NCI-H2171 (cell line): ENCODE data around the gene EME2.

Source experiments
- DNase-seq: peaks from one replicate; lab custom pipeline; 2025; lab: John Stamatoyannopoulos, UW

The EME2 gene

DNA sequence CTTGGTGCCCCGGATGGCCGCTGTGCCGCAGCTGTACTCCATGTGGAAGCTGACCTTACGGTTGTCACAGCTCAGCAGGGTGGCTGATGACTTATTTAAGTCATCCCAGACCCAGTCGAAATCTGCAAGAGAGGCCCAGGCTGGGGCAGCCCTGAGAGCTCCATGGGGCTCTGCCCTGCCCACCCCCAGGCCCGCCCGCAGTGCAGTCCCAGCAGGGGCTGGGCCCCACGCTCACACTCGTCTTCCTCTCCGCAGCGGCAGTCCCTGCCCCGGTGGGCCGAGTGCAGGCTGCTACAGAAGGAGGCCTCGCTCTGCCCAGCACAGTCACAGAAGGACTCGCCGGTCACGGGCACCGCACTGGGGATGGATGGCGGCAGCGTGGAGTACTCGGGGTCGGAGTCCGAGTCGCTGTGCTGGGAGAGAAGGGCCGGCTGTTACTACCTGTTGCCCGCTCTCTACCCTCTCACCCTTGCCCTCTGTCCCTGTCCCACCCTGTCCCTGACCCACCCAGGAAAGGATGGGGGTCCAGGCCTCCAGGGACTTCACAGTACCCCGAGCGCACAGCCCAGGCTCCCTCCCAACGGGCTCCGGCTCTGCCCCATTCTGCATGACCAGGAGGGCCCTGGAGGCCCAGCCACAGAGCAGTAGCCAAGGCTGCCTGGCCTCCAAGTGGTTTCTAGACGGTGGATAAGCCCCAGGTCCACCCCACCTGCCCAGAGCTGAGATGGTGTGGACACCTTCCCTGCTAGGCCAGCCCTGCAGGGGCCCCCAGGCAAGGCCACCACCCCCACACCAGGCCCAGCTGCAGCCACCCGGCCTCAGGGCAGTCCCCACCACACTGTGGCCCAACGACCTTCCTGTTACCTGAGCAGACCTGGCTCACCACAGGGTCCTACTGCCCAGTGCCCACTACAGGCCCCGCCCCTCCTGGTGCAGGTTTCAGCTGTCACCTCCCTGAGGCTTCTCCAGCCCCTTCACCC is 5.9 kb downstream of the EME2 start:
- DNase-seq = no peak

DNA sequence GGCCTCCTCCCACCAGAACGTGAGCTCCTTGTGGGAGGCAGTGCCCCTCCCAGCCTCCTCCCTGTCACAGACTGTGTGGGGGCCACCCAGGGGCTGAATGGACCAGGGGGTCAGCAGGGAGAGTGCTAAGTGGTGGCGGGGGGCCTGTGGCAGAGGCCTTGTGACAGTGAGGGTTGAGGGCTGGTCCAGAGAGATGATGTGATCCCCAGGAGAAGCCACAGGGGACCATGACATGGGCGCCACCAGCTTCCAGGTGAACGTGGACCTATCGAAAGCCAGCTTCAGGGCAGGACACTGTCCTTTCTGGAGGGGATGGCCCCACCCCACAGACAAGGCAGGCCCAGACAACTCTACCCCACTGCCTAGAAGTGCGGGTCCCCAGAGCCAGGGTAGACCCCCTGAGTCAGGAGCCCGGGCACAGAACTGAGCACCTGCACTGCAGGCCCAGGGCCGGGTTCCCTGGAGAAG is 6.7 kb downstream of the EME2 start:
- DNase-seq = no peak

DNA sequence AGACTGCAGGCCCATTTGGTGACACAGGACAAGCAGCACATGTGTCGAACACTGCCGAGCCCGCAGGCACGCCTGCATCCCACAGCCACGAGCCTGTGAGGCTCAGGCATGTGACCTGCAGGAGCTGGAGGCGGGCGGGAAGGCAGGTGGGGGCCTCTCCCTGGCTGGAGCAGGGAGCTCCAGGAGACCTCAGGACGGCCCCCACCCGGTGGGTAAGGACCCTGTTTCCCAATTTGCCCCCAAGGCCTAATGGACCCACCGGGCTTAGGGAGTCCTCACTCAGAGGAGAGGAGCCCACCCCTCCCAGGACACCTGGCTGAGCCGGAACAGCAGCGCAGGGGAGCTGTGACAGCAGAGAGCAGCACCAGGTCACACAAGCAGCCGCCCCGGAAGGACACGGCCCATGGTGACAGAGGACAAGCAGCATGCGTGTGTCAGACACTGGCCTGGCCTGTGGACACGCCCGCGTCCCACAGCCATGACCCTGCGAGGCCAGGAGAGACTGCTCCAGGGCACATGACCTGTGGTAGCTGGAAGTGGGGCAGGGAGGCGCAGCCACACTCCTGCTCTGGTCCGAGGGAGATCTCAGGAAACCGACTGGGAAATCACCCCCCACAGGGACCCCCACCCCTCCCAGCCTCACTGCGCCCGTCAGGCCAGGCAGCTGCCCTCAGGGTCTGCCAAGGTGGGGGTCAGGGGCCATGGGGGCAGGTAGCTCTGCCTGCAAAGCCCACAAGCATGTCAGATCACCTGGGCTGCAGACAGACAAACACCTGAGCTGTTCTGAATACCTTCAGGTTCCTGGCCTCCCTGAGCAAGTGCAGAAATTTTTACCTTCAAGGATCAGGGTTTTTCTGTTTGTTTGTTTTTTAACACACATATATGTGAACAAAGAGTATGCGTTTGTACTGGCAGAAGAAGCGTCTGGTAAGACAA is 7.4 kb downstream of the EME2 start:
- no peak for DNase-seq

DNA sequence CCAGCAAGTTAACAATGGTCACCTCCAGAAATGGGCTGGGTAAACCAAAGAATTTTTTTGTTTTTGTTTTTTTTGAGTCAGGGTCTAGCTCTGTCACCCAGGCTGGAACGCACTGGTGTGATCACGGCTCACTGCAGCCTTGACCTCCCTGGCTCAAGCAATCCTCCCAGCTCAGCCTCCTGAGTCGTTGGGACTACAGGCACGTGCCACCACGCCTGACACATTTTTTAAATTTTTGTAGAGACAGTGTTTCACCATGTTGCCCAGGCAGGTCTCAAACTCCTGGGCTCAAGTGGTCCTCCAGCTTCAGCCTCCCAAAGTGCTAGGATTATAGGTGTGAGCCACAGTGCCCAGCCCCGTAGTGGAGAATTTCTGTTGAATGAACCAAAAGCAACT is 8.1 kb downstream of the EME2 start:
- DNase-seq = no peak

DNA sequence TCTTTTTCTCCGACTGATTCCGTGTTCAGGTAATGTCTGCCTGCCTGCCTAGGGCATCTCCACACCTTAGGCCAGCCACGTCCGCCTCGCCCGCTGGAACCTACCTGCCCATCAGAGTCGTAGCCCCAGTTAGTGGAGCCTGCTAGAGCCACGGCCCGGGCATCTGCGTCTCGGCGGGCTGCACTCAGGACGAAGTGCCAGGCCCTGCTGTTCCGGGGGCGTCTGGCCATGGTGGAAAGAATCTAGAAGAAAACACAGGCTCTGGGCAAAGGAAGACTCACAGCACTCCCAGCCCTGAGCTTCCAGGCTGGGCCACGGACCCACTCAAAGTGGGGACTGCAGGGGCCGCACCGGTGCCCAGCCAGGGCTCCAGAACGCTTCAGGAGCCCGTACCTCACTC is 8.6 kb downstream of the EME2 start:
- DNase-seq = no peak

DNA sequence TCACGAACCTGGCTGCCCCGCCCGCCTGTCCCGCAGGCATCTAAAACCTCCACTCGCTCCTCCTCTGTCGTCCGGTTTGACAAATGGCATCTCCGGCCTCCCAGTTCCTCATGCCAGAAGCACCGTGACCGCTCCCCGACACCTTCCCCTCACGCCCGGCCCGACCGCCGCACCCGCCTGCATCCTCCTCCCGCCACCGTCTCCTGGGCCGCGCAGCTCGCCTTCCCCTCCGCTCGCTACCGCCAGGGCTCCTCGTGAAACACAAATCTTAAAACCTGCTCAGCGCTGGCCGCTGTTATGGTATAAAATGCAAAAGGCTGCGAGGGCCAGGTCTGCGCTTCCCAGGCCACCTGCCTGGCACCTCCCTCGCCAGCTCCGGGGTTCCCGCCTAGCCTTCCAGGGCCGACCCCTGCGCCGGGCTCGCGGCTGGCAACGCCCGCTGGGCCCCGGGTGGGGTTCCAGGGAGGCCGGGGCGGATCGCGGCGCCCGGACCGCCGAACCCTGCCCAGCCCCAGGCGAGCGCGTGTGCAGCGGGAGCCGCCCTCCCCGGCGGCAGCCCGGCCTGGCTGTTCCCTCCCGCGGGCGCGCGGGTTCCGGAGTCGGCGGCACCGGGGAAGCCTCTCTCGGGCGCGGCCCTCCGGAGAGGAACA is 9.3 kb downstream of the EME2 start:
- peak; percentile 21 for DNase-seq

DNA sequence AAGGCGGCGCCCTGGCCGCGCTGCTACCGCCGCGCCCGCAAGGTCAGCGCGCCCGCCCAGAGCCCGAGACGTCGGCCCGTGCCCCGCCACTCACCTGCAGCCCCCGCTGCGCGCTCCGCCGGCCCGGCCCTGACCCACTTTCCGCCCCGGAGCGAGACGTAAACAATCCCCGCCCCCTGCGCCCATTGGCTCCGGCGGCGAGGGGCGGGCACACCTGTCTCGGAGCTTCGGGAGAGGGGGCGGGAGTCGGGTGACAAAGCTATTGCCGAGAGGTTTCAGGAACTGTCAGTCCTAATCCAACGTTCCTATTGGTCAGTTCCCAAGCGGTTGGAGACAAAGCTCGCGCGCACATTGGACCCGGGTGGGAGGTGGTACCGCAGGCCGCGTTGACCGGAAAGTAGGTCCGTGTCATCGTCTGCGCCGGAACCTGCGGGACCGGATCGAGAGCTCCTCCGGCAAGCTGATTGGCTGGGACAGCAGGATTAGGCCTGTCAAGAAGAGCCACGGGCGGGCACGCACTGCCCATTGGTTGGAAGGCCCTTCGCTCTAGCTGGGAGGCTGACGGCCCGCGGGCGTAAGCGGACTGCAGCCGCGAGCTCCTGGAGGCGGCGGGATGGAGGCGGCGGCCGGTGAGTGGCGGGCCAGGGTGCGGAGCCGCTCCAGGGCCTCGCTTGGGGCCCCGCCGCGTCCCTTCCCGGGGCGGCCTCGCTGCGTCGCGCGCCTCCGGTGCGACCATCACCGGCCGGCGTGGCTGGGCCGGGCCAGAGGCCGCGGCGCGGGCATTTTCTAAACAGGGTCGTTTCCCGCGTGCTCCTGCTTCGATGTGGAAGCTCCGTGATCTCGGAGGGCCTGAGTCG is 10.0 kb downstream of the EME2 start, which contains the start of the genes NUBP2 and SPSB3:
TSS of gene NUBP2 (plus strand) at position 553 of the 857 bp plus-strand sequence. CDS start at position 614, 61 bp downstream.
TSS of gene SPSB3 (minus strand) at position 164 of the 857 bp plus-strand sequence. CDS start 1,088 bp downstream, outside the sequence.
- DNase-seq = peak; percentile 99

DNA sequence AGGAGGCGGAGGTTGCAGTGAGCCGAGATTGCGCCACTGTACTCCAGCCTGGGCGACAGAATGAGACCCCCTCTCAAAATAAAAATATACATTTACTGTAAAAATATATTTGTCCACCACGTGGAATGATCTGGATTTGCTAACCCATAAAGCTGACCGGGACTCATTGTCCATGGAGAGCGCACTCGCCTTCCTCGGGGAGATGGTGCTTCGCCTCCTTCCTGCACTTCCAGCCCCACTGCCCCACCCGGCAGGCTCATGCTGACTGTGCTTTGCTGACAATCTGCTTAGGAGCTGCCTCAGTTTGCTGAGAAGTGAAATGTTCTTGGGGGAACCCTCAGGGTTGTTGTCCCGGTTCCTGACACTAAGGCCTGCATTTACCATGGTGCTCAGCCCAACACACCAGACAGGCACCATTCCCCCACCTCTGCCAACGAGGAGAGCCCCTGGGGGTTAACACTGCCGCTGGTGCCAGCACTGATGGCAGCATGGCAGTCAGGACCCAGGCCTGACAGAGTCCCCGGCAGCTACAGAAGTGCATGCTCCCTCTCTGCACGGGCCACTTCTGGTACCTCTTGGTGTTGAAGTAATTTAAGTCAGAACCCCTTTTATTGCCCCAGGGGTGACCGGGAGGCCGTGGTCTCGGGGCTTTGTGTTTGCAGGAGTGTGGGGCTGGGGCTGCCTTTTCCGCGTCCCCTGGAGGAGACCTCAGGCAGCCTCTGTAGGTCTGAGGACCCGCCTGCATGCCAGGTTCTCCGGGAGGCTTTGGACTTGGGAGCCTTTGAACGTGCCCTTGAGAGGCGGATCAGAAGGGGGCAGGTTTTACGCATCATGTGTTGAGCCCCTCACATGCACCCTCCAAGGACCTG is 12.6 kb downstream of the EME2 start:
- DNase-seq = no peak

DNA sequence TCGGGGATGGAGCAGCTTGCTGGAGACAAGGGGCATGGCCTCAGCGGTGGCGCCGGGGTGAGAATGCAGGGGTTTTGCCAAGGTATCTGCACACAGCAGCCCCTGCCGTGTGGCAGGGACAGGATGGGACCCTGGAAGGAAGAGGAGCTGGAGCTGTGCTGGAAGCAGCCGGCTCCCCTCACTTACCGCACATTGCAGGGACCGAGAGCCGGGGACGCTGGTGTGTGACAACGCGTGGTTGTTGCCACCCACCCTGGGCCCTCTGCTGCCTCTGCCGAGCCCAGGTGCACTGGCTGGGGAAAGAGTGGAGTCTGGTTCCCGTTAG is 13.2 kb downstream of the EME2 start:
- DNase-seq = no peak

DNA sequence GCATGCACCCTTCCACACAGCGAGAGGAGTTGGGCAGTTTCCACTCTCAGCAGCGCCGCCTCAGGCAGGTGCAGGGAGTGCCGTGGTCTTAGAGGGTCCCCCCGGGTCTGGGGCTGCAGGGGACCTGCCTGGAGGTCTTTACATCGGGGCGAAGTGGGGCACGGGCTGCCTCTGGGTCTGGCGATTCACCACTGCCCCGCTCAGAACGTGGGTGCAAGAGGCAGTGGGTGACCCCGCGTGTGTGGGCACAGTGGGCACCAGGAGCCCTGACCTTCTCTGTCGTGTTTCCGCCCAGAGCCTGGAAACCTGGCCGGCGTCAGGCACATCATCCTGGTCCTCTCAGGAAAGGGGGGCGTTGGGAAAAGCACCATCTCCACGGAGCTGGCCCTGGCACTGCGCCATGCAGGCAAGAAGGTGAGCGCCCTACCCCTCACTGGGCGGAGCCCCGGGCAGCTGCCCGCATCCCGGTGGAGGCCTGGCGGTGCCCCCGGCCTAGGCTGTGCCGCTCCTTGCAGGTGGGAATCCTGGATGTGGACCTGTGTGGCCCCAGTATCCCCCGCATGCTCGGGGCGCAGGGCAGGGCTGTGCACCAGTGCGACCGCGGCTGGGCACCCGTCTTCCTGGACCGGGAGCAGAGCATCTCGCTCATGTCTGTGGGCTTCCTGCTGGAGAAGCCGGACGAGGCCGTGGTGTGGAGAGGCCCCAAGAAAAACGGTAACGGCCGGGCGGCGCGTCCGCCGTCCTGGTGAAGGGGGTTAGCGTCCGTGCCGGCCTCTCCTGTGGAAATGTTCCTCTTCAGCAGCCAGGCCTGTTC is 13.8 kb downstream of the EME2 start:
- no peak for DNase-seq

DNA sequence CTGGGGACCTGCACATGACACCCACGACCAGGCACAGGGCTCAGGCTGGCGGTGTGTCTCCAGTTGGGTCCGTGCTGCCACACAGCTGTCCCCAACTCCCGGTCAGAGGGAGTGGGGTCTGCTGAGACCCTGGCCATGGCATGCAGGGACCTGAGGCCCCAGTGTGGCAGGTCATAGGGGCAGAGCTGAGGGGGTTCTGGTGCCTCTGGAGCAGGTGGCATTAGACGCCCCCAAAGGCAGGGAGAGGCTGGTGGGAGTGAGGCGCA is 14.4 kb downstream of the EME2 start:
- DNase-seq = no peak

DNA sequence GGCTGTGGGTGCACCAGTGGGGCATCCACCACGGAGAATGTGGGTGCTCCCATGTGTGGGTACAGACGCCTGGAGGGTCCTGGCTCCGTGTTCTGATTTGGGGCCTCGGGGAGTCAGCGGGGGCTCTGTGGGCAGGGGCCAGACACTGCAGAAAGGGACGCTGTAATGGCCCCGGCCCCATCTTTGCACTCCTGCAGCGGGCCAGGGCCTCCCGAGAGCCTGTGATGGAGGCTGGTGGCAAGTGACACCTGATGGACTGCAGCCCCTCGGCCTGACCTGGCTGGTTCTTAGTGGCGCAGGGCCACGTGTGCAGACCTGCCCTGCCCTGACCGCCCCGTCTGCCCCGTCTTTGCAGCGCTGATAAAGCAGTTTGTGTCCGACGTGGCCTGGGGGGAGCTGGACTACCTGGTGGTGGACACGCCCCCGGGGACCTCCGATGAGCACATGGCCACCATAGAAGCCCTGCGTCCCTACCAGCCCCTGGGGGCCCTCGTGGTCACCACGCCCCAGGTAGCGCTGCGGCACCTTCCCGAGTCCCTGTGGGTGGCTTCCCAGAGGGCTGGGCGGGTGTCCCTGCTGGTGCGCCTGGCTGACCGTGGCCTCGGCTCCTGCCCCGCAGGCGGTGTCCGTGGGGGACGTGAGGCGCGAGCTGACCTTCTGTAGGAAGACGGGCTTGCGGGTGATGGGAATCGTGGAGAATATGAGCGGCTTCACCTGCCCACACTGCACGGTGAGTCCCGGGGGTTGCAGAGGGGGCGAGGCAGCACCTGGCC is 14.9 kb downstream of the EME2 start:
- no peak for DNase-seq

DNA sequence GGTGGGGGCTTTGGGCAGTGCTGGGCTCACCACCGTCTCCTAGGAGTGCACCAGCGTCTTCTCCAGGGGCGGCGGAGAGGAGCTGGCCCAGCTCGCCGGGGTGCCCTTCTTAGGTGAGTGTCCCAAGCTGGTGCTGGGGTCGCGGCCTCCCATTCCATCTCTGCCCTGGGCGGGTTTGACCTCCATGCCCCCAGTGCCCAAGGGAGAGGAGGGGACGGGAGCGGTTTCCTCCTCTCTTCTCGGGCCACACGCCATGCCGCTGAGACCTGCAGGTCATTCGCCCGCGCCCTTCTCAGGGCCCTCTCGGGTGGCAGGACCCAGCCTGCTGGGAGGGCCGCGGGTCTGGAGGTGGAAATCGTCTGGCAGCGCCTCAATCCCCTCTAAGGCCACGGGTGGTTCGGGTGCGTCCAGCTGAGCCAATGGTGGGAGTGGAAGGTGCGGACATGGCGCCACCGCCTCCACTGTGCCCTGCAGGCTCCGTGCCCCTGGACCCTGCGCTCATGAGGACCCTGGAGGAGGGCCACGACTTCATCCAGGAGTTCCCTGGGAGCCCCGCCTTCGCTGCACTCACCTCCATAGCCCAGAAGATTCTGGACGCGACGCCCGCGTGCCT is 15.6 kb downstream of the EME2 start:
- no peak for DNase-seq

DNA sequence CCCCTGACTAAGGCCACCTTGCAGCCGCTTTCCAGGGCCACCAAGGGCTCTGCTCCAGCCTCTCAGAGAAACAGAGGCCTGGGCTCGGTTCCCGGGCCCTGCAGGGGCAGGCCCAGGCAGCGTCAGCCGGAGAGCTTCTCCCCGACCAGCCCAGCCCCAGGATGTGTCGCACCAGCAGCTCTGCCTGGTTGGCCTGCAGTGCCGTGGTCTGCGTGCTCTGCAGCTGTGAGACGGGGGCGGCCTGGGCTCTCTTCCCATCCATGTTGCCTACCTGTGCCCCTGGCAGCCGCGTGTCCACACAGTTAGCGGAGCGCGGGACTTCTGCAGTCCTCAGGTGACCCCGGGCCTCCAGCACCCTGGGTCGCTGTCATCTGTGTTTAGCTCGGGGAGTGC is 16.1 kb downstream of the EME2 start:
- no peak for DNase-seq

DNA sequence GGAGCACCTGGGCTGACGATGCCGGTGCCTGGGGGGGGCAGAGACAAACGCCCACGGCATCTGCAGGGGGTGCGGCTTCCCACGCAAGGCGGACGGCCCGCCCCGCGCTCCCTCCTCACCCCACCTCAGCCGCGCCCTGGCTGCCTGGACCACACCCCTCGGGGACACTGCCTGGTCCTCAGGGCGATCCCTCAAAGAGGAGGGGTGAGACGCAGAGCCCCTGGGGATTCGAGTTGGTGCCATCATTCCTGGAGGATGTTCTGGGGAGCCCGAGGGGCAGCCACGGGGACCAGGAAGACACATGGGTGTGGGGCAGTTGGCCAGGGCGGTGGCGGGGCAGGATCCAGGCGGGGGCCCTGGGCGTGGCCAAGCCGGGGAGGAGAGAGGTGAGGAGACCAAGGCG is 17.0 kb downstream of the EME2 start:
- DNase-seq = no peak

DNA sequence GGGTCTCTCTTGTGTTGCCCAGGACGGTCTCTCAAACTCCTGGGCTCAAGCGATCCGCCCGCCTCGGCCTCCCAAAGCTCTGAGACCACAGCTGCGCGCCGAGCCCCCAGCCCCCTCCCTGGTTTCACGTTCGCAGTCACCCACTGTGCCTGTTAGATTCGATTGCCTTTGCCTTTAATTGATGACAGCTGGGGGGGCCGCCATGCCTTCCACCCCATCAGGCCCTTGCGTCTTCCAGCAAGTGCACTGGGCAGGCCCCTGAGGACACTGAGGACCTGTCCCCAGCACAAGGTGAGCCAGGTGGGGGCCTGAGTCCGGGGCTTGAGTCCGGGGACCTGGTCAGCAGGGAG is 17.6 kb downstream of the EME2 start:
- DNase-seq = no peak

DNA sequence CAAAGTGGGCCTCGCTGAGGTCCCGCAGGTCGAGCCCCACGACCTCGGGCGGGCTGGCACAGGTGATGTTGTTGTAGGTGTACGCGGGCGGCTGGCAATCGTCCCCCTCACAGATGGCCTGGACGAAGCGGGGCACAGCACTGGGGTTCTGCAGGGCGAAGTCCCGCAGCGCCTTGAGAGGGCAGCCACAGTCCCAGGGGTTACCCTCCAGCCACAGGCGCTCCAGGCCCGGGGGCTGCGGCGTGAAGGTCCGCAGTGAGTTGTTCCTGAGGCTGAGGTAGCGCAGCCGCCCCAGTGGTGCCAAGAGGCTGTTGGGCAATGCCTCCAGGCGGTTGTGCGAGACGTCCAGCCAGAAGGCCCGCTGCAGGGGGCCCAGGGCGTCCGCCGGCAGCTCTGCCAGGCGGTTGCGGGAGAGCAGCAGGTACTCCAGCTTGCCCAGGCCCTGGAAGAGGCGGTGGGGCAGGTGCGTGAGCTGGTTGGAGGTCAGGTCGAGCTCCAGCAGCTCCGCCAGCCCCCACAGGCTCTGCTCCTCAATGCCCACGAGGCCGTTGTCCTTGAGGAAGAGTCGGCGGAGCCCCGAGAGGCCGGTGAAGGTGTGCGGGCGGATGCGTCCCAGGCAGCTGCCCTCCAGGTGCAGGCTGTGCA is 18.1 kb downstream of the EME2 start:
- DNase-seq = no peak
